Measurements from ENCODE around the gene HHIP. TPM values are rescaled to one million over a fixed set of nuclear protein-coding genes. Genes with fewer than 3 reads are reported as not detected.
A peak's percentile ranks its signal among the peaks of the same experiment; 100 is the strongest.

HHIP gene
- total and polyA plus RNA-seq, 2 experiments from 2014 or later = 20.8 to 29.2 TPM

DNA sequence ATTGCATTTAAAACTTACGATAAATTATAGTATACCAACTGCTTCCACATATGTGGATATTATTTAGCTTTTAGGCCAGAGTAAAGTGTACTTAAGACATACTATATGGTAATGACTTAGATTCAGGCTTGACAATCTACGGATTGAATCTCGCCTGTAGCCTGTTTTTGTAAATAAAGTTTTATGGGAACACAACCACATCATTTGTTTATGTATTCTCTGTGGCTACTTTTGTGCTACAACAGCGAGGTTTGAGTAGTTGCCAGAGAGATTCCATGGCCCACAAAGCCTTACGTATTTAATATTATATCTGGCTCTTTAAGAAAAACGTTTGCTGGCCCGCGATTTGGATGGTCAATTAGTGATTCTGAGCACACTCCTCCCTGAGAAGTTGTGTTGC, 37.6 kb downstream of the HHIP start:
- no peak overlapping the region for H3K4me2 ChIP-seq
- H3K9me3 ChIP-seq (ENCODE audit: low read depth) = no peaks in the 10 kb centered on the region
- 95% methylated on average over 8 of the region's 8 CpGs for WGBS (ENCODE audit: low lambda C conversion rate, missing lambda C conversion rate)
- H3K27ac ChIP-seq = no peak overlapping the region
- no peak overlapping the region for H3K4me3 ChIP-seq
- no peaks in the 10 kb centered on the region for H3K4me1 ChIP-seq (ENCODE audit: insufficient read depth)
- no peaks in the 10 kb centered on the region for H3K79me2 ChIP-seq
- no peak for DNase-seq (ENCODE audit: low spot score)
- TF ChIP-seq CTCF (IDR thresholded peaks at IDR 0.05; ENCODE audit: poor library complexity) (no peak), EZH2phosphoT487 (IDR thresholded peaks at IDR 0.05; ENCODE audit: low read depth, severe bottlenecking, unreplicated experiment) (no peak), EZH2 (IDR thresholded peaks at IDR 0.05; ENCODE audit: borderline replicate concordance) (no peak)
- H4K20me1 ChIP-seq (ENCODE audit: insufficient read depth, poor library complexity, severe bottlenecking) = no peaks in the 10 kb centered on the region
- no peak overlapping the region for H2AFZ ChIP-seq
- no peaks in the 10 kb centered on the region for H3K9me2 ChIP-seq (replicated peaks; ENCODE audit: insufficient read depth)
- no peaks in the 10 kb centered on the region for H3K36me3 ChIP-seq (replicated peaks; ENCODE audit: insufficient read depth, low read depth)
- H3K27me3 ChIP-seq = no peaks in the 10 kb centered on the region

DNA sequence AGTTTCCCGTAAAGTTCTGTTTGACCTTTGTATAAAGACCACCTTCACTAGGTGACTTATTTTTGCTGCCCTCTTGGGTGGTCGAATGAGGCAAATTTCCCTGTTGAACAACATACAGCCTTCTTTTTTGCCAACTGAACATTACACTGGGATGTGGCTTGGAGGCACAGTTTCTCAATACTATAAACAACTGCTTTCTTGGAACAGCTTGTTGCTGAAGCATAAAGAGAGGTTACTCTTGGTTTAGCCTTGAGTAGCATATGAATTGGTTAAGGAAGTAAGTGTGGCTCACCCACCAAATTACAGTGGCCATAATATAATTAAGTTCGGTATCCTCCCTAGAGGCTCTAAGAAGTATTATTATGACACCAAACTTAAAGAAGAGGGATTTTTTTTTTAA, 40.0 kb downstream of the HHIP start:
- Histone ChIP-seq H3K9me2 (replicated peaks; ENCODE audit: insufficient read depth) (no peaks in the 10 kb centered on the region), H3K4me3 (no peak overlapping the region), H3K4me2 (no peak overlapping the region), H4K20me1 (ENCODE audit: insufficient read depth, poor library complexity, severe bottlenecking) (no peaks in the 10 kb centered on the region), H3K36me3 (replicated peaks; ENCODE audit: insufficient read depth, low read depth) (no peaks in the 10 kb centered on the region), H3K4me1 (ENCODE audit: insufficient read depth) (no peaks in the 10 kb centered on the region), H3K79me2 (no peaks in the 10 kb centered on the region), H2AFZ (no peak overlapping the region), H3K9me3 (ENCODE audit: low read depth) (no peaks in the 10 kb centered on the region), H3K27me3 (no peaks in the 10 kb centered on the region), H3K27ac (peak overlapping the region; percentile 32)
- TF ChIP-seq CTCF (IDR thresholded peaks at IDR 0.05; ENCODE audit: poor library complexity) (no peak), EZH2 (IDR thresholded peaks at IDR 0.05; ENCODE audit: borderline replicate concordance) (no peak), EZH2phosphoT487 (IDR thresholded peaks at IDR 0.05; ENCODE audit: low read depth, severe bottlenecking, unreplicated experiment) (no peak)
- 81% methylated on average over 3 of the region's 3 CpGs for WGBS (ENCODE audit: low lambda C conversion rate, missing lambda C conversion rate)
- no peak for DNase-seq (ENCODE audit: low spot score)

DNA sequence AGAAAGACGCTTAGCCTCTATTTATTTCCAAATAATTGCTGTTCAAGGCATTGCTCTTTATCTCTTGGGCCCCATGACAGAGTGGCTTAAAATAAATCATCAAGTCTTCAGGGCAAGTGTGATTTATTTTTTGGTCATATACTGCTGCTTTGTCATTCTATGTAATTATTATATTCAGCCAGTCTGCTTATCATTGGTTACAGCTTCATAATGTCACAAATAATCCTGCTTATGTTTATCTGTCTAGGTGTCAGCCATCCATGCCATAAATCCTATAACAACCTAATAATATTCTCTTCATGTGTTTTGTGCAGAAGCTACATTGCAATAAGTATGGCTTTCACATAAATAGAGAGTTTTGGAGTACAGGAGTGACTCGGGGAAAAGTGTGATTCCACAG, 41.0 kb downstream of the HHIP start:
- Histone ChIP-seq H3K36me3 (replicated peaks; ENCODE audit: insufficient read depth, low read depth) (no peaks in the 10 kb centered on the region), H3K27ac (no peak overlapping the region), H3K9me3 (ENCODE audit: low read depth) (no peaks in the 10 kb centered on the region), H3K79me2 (no peaks in the 10 kb centered on the region), H3K4me2 (no peak overlapping the region), H2AFZ (no peak overlapping the region), H4K20me1 (ENCODE audit: insufficient read depth, poor library complexity, severe bottlenecking) (no peaks in the 10 kb centered on the region), H3K4me1 (ENCODE audit: insufficient read depth) (no peaks in the 10 kb centered on the region), H3K4me3 (no peak overlapping the region), H3K27me3 (no peaks in the 10 kb centered on the region), H3K9me2 (replicated peaks; ENCODE audit: insufficient read depth) (no peaks in the 10 kb centered on the region)
- no peak for DNase-seq (ENCODE audit: low spot score)
- WGBS (ENCODE audit: low lambda C conversion rate, missing lambda C conversion rate) = 62% methylated on average over 2 of the region's 2 CpGs
- no peak for TF ChIP-seq EZH2phosphoT487 (IDR thresholded peaks at IDR 0.05; ENCODE audit: low read depth, severe bottlenecking, unreplicated experiment)
- no peak for TF ChIP-seq EZH2 (IDR thresholded peaks at IDR 0.05; ENCODE audit: borderline replicate concordance)
- no peak for TF ChIP-seq CTCF (IDR thresholded peaks at IDR 0.05; ENCODE audit: poor library complexity)

- WGBS (ENCODE audit: low lambda C conversion rate, missing lambda C conversion rate) = 100% methylated on average over 1 of the region's 1 CpG
Measured at GRCh38 chr4:144687466-144687865, 41.5 kb downstream of the HHIP start.

More at GRCh38 chr4:144687466-144687865, 41.5 kb downstream of the HHIP start:
- H3K4me2 ChIP-seq = no peak overlapping the region
- no peaks in the 10 kb centered on the region for H3K4me1 ChIP-seq (ENCODE audit: insufficient read depth)
- H3K9me2 ChIP-seq (replicated peaks; ENCODE audit: insufficient read depth) = no peaks in the 10 kb centered on the region
- H3K27me3 ChIP-seq = no peaks in the 10 kb centered on the region
- H3K9me3 ChIP-seq (ENCODE audit: low read depth) = no peaks in the 10 kb centered on the region
- TF ChIP-seq EZH2phosphoT487 (IDR thresholded peaks at IDR 0.05; ENCODE audit: low read depth, severe bottlenecking, unreplicated experiment) (no peak), EZH2 (IDR thresholded peaks at IDR 0.05; ENCODE audit: borderline replicate concordance) (no peak), CTCF (IDR thresholded peaks at IDR 0.05; ENCODE audit: poor library complexity) (no peak)
- H3K4me3 ChIP-seq = no peak overlapping the region
- no peak overlapping the region for H2AFZ ChIP-seq
- no peaks in the 10 kb centered on the region for H3K79me2 ChIP-seq
- no peak for DNase-seq (ENCODE audit: low spot score)
- no peak overlapping the region for H3K27ac ChIP-seq
- no peaks in the 10 kb centered on the region for H3K36me3 ChIP-seq (replicated peaks; ENCODE audit: insufficient read depth, low read depth)
- no peaks in the 10 kb centered on the region for H4K20me1 ChIP-seq (ENCODE audit: insufficient read depth, poor library complexity, severe bottlenecking)
